T-helper 1 cell treated with Interleukin-12 subunit alpha and Interleukin-12 subunit beta and Interleukin-4 antibody, amounts not matched to agents 30 μg/mL and 1 μg/mL, for 36 hours (primary cell): Measurements from ENCODE around the gene GCN1.
A peak's percentile ranks its signal among the peaks of the same experiment; 100 is the strongest.
"Not testable (repeated sequence)": the region's sequence is repeated elsewhere in the genome, so short reads cannot be mapped to it uniquely, and the experiment has no call there.

Source experiments
- H3K27ac Mint-ChIP-seq: one replicate; pipeline ENCODE4 v1.8.0; 2021; ENCODE audit warnings: mild to moderate bottlenecking, mixed read lengths
- H3K27me3 Mint-ChIP-seq: one replicate; pipeline ENCODE4 v1.8.0; 2021; ENCODE audit warnings: low read depth, mixed read lengths
- H3K36me3 Mint-ChIP-seq: one replicate; pipeline ENCODE4 v1.8.0; 2021; ENCODE audit warnings: low read depth, mixed read lengths
- H3K4me1 Mint-ChIP-seq: one replicate; pipeline ENCODE4 v1.8.0; 2021; ENCODE audit warnings: low read depth, mixed read lengths
- H3K4me3 Mint-ChIP-seq: one replicate; pipeline ENCODE4 v1.8.0; 2021; ENCODE audit warnings: mild to moderate bottlenecking, moderate library complexity, mixed read lengths
- H3K9me3 Mint-ChIP-seq: one replicate; pipeline ENCODE4 v1.8.0; 2021; ENCODE audit warnings: mixed read lengths

Gene GCN1

DNA sequence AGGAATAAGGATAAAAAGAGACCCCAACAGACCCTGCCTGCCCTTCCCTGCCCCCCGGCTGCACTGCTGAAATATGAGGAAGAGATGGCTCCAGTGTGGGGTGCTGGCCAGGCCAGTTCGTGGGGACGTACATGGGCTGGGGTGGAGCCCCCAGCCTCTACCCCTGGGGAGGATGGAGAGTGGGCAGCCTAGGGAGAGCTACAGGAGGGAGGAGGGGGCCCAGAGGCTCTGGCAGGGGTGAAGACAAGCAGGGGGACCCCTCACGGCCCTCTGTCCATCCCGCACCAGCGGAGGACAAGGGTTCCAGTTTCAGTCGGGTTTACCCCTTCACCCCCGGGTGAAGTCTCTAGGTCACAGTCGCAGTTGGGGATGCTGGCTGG is 17.4 kb upstream of the GCN1 start:
- no peaks in the 10 kb centered on the region for H3K4me1 Mint-ChIP-seq
- no peaks in the 10 kb centered on the region for H3K9me3 Mint-ChIP-seq
- H3K27ac Mint-ChIP-seq = no peak overlapping the region
- peaks cover 26% of the 10 kb centered on the region for H3K36me3 Mint-ChIP-seq
- H3K27me3 Mint-ChIP-seq = no peaks in the 10 kb centered on the region
- H3K4me3 Mint-ChIP-seq = no peak overlapping the region

DNA sequence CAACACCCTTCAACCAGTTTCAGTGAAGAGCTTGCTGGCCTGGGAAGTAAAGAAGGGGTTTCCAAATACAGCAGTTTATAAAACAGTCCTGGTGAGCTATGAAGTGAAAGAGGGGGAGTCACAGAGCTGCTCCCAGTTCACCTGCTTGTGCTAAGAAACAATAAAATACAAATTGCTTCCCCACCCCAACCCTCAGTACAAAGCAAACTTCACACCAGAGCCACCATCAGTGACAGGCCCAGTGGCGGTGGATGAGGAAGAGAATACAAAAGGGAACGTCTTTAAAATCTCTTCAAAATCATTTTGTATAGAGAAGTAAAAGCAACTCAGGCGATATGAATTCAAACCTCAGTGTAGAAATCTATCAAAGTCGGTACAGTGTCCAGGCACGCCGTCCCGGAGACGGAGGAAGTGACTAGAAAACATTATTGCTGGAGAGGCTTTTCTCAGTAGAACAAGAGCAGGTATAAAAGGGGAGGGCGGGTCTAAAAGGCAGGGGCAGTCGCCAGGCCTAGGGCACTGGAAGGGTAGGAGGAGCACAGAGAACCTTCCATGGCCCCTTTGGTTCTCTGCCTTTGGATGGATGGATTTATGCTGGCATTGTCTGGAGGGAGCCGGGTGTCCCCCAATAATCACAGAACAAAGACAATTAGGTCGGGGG is 16.9 kb upstream of the GCN1 start:
- Mint-ChIP-seq H3K9me3 (no peaks in the 10 kb centered on the region), H3K27me3 (no peaks in the 10 kb centered on the region), H3K4me1 (no peaks in the 10 kb centered on the region), H3K36me3 (peaks cover 26% of the 10 kb centered on the region), H3K4me3 (no peak overlapping the region), H3K27ac (no peak overlapping the region)

DNA sequence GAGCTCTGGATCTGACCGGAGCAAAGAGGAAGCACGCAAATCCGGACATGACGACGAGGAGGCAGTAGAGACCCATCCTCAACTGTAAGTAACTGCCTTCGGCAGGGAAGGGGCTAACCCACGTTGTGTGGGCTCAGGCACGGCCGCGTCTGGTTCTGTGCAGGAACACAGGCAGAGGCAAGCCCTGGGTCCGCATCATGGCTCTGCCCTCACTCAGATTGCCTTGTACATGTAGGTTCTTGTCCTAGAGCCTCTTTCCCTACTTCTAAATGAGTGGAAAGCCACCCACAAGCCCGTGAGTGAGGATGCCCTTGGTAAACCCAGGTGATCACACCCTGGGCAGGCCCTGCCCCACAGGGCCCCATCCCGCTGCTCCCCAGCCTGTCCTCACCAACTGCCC is 15.3 kb upstream of the GCN1 start:
- H3K36me3 Mint-ChIP-seq = peaks cover 21% of the 10 kb centered on the region
- no peaks in the 10 kb centered on the region for H3K9me3 Mint-ChIP-seq
- H3K4me3 Mint-ChIP-seq = no peak overlapping the region
- no peaks in the 10 kb centered on the region for H3K4me1 Mint-ChIP-seq
- no peaks in the 10 kb centered on the region for H3K27me3 Mint-ChIP-seq
- no peak overlapping the region for H3K27ac Mint-ChIP-seq

DNA sequence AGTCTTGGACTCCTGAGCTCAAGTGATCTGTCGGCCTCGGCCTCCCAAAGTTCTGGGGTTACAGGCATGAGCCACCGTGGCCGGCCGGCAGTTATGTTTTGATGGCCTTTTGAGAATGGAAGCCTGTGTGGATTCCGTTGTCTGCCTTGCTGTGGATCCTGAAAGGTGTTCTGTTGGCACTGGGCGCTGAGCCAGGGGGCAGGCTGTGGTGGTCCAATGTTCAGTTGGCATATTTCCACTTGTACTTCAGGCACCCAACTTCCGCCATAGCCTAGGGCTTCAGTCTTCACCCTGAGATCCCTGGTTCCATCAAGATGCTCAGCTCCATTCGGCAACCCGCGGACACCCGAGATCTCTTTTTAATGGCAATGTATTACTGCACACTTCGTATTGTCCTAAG is 12.7 kb upstream of the GCN1 start:
- H3K27ac Mint-ChIP-seq = no peak overlapping the region
- H3K27me3 Mint-ChIP-seq = no peaks in the 10 kb centered on the region
- H3K36me3 Mint-ChIP-seq = peaks cover 14% of the 10 kb centered on the region
- H3K4me3 Mint-ChIP-seq = no peak overlapping the region
- no peaks in the 10 kb centered on the region for H3K9me3 Mint-ChIP-seq
- H3K4me1 Mint-ChIP-seq = peaks cover 3% of the 10 kb centered on the region

DNA sequence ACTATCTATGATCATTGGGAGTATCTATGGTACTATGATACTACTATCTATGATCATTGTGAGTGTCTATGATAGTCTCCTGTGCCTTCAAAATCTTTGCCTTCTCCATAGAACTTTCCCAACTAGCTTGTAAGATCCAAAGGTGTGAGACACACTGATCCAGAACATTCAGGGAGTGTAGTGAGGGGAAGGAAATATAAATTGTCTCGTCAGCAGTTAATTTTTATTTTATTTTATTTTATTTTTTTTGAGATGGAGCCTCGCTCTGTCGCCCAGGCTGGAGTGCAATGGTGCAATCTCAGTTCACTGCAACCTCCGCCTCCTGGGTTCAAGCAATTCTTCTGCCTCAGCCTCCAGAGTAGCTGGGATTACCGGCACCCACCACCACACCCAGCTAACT is 12.3 kb upstream of the GCN1 start:
- H3K36me3 Mint-ChIP-seq = peaks cover 13% of the 10 kb centered on the region
- H3K27me3 Mint-ChIP-seq, H3K4me3 Mint-ChIP-seq, H3K9me3 Mint-ChIP-seq, H3K27ac Mint-ChIP-seq, H3K4me1 Mint-ChIP-seq: not testable (repeated sequence)

DNA sequence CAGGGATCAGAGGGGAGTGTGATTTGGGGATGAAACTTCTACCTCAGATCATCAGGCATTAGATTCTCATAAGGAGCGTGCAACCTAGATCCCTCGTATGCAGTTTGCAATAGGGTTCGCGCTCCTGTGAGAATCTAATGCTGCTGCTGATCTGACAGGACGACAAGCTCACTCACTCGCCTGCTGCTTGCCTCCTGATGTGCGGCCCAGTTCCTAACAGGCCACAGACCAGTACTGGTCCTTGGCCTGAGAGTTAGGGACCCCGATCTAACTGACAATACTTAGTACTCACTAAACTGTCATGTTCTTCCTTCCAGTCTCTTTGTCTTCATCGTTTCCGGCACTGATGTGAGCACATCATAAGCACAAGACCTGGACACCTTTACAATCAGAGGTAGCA is 11.7 kb upstream of the GCN1 start:
- Mint-ChIP-seq H3K4me3 (no peak overlapping the region), H3K36me3 (peaks cover 7% of the 10 kb centered on the region), H3K27ac (no peak overlapping the region), H3K4me1 (peaks cover 6% of the 10 kb centered on the region), H3K9me3 (no peaks in the 10 kb centered on the region), H3K27me3 (no peaks in the 10 kb centered on the region)

DNA sequence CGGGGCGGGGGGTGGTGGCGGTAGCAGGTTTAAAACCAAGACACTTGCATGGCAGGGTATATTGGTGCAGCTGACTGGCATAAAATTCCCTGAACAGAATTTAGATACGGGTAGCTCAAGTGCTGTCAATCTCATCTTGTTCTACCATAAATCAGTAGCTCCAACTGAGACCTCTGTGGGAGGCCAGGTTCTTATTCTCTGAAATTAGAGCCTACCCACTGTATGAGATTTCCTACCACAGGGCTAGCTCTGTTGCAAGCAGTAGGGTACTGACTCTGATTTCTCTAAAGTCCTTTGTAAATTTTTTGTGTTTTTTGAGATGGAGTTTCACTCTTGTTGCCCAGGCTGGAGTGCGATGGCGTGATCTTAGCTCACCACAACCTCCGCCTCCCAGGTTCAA is 9.7 kb upstream of the GCN1 start:
- no peak overlapping the region for H3K27ac Mint-ChIP-seq

DNA sequence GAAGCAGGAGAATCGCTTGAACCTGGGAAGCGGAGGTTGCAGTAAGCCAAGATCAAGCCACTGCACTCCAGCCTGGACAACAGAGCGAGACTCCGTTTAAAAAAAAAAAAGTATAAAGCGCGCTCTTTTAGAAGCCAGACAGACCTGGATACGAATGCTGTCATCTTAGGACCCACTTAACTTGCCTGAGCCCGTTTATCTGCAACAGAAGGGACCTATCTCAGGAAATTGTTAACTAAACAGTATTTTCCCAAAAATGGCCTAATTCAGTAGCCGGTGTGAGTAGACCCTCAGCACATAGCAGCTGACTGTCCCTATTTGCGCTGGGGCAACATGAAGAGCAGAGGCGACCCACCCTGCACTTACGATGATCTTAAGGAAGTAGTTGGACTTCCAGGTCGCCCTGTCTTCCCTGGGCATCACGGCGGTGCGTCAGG is 5.9 kb upstream of the GCN1 start:
- H3K4me3 Mint-ChIP-seq = peak overlapping the region; percentile 98
- no peaks in the 10 kb centered on the region for H3K9me3 Mint-ChIP-seq
- peaks cover 35% of the 10 kb centered on the region for H3K36me3 Mint-ChIP-seq
- H3K27me3 Mint-ChIP-seq = no peaks in the 10 kb centered on the region
- H3K4me1 Mint-ChIP-seq = peaks cover 30% of the 10 kb centered on the region
- peak overlapping the region; percentile 96 for H3K27ac Mint-ChIP-seq

More for the DNA sequence above, 9.7 kb upstream of the GCN1 start:
- no peak overlapping the region for H3K4me3 Mint-ChIP-seq
- no peaks in the 10 kb centered on the region for H3K9me3 Mint-ChIP-seq
- H3K4me1 Mint-ChIP-seq = peaks cover 15% of the 10 kb centered on the region
- H3K36me3 Mint-ChIP-seq = peaks cover 15% of the 10 kb centered on the region
- H3K27me3 Mint-ChIP-seq = no peaks in the 10 kb centered on the region

DNA sequence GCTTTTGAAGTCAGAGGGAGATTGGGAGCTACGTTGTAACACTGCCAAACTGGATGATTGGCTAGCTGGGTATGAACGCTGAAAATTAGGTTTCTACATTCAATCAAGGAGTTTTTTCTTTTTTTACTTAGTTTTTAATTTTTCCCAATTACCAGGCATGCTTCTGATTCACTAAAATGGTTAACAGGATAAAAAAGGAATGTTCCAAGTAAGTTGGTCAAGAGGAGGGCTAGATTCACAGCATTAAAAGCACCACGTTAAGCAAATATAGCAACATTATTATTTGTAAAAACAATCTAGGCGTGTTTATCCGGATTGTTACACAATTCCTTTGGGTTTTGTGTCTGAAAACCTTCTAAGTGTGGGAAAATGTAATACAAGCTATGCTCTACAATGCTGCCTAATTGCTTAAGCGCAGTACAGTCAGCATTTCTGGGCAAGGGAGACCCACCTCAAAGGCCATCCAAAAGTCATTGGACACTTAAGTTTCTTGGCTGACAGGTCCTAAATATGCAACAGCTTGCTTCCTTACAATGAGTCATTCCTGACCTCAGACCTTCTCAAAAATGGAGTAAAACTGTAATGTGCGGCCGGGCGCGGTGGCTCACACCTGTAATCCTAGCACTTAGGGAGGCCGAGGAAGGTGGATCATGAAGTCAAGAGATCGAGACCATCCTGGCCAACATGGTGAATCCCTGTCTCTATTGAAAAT is 5.2 kb upstream of the GCN1 start:
- H3K27ac Mint-ChIP-seq = peak overlapping the region; percentile 96
- peaks cover 40% of the 10 kb centered on the region for H3K36me3 Mint-ChIP-seq
- no peaks in the 10 kb centered on the region for H3K27me3 Mint-ChIP-seq
- H3K4me3 Mint-ChIP-seq = peak overlapping the region; percentile 98
- peaks cover 35% of the 10 kb centered on the region for H3K4me1 Mint-ChIP-seq
- H3K9me3 Mint-ChIP-seq = no peaks in the 10 kb centered on the region

DNA sequence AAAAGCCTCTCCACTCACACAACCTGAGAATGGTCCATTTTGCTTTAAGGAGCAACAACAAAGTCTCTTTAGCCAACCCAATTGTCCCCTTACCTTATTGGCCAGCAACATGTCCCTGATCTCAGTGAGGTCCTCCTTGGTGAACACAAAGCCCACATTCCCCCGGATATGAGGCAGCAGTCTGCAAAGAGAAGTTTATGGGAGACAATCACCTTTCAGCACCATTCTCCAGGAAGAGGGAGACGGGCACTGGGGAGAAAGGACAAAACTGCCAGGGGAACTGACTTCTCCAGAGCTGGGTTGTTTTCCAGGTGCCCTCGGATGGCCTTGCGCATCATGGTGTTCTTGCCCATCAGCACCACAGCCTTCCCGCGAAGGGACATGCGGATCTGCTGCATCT is 4.5 kb upstream of the GCN1 start:
- peak overlapping the region; percentile 90 for H3K27ac Mint-ChIP-seq
- H3K4me3 Mint-ChIP-seq = peak overlapping the region; percentile 98
- peaks cover 35% of the 10 kb centered on the region for H3K4me1 Mint-ChIP-seq
- no peaks in the 10 kb centered on the region for H3K9me3 Mint-ChIP-seq
- H3K27me3 Mint-ChIP-seq = no peaks in the 10 kb centered on the region
- H3K36me3 Mint-ChIP-seq = peaks cover 40% of the 10 kb centered on the region

DNA sequence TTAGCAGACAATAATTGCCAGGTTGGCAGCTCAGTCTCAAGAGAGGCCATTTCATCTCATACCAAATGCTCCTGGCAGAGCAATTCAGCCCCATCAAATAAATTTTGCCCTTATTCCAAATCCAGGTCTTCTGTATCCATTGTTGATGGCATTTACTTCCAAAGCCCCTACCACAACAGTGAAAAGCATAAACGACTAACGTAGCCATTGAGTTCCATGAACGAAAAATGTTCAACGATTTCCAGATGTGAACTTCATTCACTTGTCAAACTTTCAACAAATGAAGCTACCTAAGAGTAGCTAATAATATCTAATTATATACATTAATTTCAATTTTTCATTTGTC is 3.0 kb upstream of the GCN1 start:
- peaks cover 40% of the 10 kb centered on the region for H3K36me3 Mint-ChIP-seq
- H3K27ac Mint-ChIP-seq = no peak overlapping the region
- no peak overlapping the region for H3K4me3 Mint-ChIP-seq
- H3K9me3 Mint-ChIP-seq = no peaks in the 10 kb centered on the region
- no peaks in the 10 kb centered on the region for H3K27me3 Mint-ChIP-seq
- H3K4me1 Mint-ChIP-seq = peaks cover 40% of the 10 kb centered on the region

DNA sequence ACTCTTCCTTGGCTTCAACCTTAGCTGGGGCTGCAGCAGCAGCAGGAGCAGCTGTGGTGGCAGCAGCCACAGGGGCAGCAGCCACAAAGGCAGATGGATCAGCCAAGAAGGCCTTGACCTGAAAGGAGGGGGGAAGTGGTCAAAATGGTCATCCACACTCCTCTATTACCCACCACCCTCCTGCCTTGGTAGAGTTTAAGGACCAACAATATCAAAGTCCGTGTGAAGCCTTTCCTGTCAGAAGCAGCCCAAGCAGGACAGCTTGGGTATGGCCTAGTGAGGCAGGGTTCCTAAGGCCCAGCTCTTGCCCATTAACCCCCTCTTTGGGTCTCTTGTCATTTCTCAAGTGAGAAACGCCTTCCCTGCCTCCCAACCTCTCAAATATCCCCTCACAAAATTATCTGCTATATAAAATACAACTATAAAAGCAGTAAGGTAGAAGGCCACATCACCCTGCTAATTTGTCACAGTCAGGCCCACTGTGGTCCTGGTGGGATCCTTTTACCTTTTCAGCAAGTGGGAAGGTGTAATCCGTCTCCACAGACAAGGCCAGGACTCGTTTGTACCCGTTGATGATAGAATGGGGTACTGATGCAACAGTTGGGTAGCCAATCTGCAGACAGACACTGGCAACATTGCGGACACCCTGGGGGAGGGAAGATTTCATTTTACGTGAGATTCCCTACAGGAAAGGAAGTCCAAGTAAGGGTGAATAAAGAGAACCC is 2.5 kb upstream of the GCN1 start:
- not testable (repeated sequence) for H3K9me3 Mint-ChIP-seq, H3K27me3 Mint-ChIP-seq
- H3K4me1 Mint-ChIP-seq = peaks cover 39% of the 10 kb centered on the region
- H3K36me3 Mint-ChIP-seq = peaks cover 40% of the 10 kb centered on the region
- peak overlapping the region; percentile 37 for H3K4me3 Mint-ChIP-seq
- H3K27ac Mint-ChIP-seq = peak overlapping the region; percentile 41

DNA sequence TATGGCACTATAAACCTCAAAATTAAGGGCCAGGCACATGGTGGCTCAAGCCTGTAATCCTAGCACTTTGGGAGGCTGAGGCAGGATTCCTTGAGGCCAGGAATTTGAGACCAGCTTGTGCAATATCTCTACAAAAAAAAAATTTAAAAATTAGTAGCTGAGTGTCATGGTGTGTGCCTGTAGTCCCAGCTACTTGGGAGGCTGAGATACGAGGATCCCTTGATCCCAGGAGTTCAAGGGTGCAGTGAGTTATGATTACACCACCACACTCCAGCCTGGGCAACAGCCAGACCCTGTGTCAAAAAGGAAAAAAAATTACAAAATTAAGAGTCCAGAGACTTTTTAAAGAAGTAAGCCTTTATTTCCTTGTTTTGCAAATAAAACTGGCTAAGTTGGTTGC is 1.8 kb upstream of the GCN1 start:
- Mint-ChIP-seq H3K27ac (no peak overlapping the region), H3K36me3 (peaks cover 40% of the 10 kb centered on the region), H3K4me3 (no peak overlapping the region), H3K9me3 (no peaks in the 10 kb centered on the region), H3K27me3 (no peaks in the 10 kb centered on the region), H3K4me1 (peaks cover 42% of the 10 kb centered on the region)

DNA sequence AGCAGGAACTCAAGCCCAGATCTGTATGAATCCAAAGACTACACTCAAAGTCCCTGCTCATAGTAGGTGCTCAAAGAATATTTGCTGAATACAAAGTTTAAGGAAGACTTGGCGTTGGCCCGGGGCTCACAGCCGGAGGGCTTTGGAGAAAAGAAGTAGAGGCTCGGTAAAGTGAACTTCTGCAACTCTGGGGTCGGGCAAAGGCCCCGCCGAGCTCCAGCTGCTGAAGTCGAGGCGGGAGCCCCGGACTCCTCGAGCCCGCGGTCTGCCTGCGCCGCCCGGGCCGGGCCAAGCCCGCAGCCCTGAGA is 335 bp downstream of the GCN1 start:
- Mint-ChIP-seq H3K27me3 (no peaks in the 10 kb centered on the region), H3K36me3 (peaks cover 33% of the 10 kb centered on the region), H3K4me3 (peak overlapping the region; percentile 93), H3K27ac (peak overlapping the region; percentile 88), H3K9me3 (no peaks in the 10 kb centered on the region), H3K4me1 (peaks cover 33% of the 10 kb centered on the region)

DNA sequence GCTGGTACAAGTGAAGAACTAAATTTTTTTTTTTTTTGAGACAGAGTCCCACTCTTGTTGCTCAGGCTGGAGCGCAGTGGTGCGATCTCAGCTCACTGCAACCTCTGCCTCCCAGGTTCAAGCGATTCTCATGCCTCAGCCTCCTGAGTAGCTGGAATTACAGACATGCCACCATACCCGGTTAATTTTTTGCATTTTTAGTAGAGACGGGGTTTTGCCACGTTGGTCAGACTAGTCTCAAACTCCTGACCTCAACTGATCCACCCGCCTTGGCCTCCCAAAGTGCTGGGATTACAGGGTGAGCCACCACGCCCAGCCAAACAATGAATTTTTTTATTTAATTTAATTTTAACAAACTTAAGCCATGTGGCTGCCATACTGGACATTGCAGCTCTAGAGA is 1.2 kb downstream of the GCN1 start:
- H3K27ac Mint-ChIP-seq = peak overlapping the region; percentile 88
- H3K9me3 Mint-ChIP-seq, H3K27me3 Mint-ChIP-seq: not testable (repeated sequence)
- H3K4me1 Mint-ChIP-seq = peaks cover 24% of the 10 kb centered on the region
- peaks cover 30% of the 10 kb centered on the region for H3K36me3 Mint-ChIP-seq
- H3K4me3 Mint-ChIP-seq = peak overlapping the region; percentile 93
